ENCODE data around the gene LRTM2.

The LRTM2 gene

DNA sequence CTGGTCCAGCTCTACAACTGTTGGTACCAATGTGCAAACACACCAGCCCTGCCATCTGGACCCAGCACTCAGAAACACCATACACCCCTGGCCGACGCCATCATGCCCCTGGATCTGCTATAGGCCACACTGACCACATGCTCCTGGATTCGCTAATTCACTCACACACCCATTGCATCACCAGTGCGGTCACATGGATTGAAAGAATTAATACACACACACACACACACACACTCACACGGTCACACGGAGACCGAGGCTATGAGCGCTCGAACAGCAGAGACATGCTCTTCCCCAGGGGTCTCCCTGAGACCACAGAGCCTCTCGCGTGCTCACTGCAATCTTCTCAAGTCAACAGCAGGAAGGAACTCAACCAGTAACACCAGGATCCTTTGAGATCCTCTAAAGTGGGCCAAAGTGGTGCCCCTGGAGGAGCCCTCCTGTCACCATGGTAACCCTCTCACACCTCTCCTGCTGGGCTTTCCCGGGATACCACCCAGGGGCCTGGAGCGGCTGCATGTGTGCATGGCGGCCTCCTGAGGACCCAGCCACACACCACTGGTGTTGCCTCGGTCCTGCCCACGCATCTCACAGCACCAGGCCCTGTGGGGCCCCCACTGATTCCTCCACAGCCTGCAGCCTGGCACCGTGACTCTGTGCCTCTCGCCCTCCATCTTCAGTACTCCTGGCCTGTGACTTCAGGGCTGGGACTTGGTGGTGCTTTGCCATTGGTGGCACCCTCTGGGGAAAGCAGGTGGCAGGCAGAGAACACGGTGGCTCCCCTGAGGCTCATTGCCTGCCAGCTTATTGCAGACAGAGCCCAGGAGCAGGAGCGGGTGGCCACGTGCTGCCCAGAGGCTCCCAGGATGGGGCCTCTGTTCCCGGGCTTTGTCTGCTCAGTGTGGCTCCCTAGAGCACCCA is 15.1 kb downstream of the LRTM2 start:
- TF ChIP-seq, protein P1, sequence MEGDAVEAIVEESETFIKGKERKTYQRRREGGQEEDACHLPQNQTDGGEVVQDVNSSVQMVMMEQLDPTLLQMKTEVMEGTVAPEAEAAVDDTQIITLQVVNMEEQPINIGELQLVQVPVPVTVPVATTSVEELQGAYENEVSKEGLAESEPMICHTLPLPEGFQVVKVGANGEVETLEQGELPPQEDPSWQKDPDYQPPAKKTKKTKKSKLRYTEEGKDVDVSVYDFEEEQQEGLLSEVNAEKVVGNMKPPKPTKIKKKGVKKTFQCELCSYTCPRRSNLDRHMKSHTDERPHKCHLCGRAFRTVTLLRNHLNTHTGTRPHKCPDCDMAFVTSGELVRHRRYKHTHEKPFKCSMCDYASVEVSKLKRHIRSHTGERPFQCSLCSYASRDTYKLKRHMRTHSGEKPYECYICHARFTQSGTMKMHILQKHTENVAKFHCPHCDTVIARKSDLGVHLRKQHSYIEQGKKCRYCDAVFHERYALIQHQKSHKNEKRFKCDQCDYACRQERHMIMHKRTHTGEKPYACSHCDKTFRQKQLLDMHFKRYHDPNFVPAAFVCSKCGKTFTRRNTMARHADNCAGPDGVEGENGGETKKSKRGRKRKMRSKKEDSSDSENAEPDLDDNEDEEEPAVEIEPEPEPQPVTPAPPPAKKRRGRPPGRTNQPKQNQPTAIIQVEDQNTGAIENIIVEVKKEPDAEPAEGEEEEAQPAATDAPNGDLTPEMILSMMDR (IDR thresholded peaks at IDR 0.05) = no peak
- Histone ChIP-seq H3K27ac (no peak overlapping the region), H3K9me3 (no peaks in the 10 kb centered on the region), H3K4me1 (ENCODE audit: control insufficient read depth in 1 of 2, insufficient read depth in 1 of 2, low read depth in 1 of 2, low read length in 1 of 2) (peaks cover 3 to 6% of the 10 kb centered on the region in 2 experiments), H3K36me3 (no peaks in the 10 kb centered on the region), H3K4me3 (ENCODE audit: low read depth in 1 of 2, low read length in 1 of 2) (no peak overlapping the region), H3K27me3 (peaks cover 38% of the 10 kb centered on the region)

DNA sequence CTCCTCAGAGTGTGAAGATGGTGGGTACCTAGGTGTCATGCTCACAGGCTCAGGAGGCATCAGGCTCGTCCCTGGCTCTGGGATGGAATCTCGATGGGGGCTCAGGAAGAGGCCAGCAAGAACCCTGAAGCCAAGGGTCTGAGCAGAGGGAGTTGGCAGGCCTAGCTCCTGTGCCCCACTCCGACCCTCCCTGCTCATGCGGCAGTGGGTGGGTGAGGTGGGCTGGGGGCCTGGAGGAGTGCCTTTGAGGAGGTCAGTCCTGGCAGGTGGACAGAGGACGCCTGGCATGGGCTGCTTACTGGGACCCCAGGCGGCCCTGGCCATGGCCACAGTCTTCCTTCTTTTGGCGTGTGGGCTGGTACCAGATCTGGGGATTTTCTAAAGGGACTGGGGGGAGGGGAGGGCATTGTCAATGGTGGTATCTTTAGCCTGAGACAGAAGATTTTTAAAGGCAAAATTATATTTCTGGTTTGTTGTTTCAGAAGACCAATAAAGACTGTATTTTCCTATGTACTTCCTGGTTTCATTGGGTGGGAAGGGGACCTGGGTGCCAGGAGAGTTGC is 16.0 kb downstream of the LRTM2 start:
- no peak overlapping the region for H3K4me3 ChIP-seq (ENCODE audit: low read depth in 1 of 2, low read length in 1 of 2)
- H3K27me3 ChIP-seq = peaks cover 38% of the 10 kb centered on the region
- peaks cover 3 to 6% of the 10 kb centered on the region in 2 experiments for H3K4me1 ChIP-seq (ENCODE audit: control insufficient read depth in 1 of 2, insufficient read depth in 1 of 2, low read depth in 1 of 2, low read length in 1 of 2)
- no peaks in the 10 kb centered on the region for H3K9me3 ChIP-seq
- TF ChIP-seq, protein P1 (IDR thresholded peaks at IDR 0.05) = no peak
- no peaks in the 10 kb centered on the region for H3K36me3 ChIP-seq
- no peak overlapping the region for H3K27ac ChIP-seq

DNA sequence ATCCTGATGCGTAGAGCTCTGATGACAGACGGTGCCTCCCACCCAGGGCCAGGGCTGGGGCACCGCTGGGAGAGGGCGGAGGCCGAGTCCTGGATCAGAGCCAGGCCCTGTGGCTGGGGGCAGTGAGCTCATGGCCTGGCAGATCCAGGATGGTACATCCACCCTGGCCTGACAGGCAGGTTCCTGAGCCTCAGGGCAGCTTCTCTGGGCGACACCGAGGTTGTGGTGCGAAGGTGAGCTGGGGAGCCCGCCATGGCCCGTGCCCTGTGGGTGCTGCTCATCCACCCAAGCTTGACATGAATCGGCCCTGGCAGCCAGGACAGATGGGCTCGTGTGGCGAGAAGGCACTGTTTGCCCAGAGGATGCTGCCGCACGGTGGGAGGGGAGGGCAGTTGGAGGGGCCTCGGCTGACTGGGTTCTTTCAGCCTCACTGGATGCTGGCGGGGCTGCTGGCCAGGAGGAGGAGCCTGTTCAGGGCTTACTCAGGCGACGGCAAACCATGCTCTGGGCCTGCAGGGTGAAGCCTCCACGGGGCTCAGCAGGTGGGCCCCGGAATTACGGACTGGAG is 16.6 kb downstream of the LRTM2 start:
- TF ChIP-seq, protein P1 (IDR thresholded peaks at IDR 0.05) = no peak
- H3K27me3 ChIP-seq = peaks cover 38% of the 10 kb centered on the region
- no peak overlapping the region for H3K4me3 ChIP-seq (ENCODE audit: low read depth in 1 of 2, low read length in 1 of 2)
- no peaks in the 10 kb centered on the region for H3K36me3 ChIP-seq
- peaks cover 3 to 6% of the 10 kb centered on the region in 2 experiments for H3K4me1 ChIP-seq (ENCODE audit: control insufficient read depth in 1 of 2, insufficient read depth in 1 of 2, low read depth in 1 of 2, low read length in 1 of 2)
- no peak overlapping the region for H3K27ac ChIP-seq
- no peaks in the 10 kb centered on the region for H3K9me3 ChIP-seq

DNA sequence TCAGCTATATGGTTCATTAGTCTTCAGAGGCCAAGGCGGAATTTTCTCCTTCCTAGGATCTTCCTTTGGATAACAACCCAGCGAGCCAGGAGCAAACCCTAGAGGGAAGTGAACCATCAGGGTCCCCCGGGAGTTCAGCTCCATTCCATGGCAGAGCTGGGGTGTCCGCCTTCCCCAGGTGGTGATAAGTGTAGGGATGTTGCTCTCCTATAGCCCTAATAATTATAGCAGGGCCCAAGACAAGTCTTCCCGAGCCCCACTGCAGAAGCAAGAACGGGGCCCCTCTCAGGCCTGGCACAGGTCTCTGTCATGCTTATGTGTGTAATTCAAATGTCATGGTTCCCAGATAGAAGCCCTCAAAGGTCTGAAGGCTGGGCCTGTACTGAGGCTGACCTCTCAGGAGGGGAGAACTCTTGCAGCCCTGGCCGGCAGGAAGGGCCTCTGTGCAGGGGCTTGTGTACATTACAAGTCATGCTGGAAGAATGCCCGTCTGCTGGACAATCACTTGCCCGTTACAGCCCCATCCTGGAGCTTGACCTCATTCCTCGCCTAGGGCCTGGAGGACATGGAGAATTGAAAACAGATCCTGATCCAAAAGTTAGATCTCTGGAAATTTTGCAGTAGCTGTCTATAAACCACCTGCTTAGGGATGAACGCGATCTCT is 17.3 kb downstream of the LRTM2 start:
- TF ChIP-seq, protein P1 (IDR thresholded peaks at IDR 0.05) = no peak
- Histone ChIP-seq H3K4me1 (ENCODE audit: control insufficient read depth in 1 of 2, insufficient read depth in 1 of 2, low read depth in 1 of 2, low read length in 1 of 2) (peaks cover 3 to 6% of the 10 kb centered on the region in 2 experiments), H3K9me3 (no peaks in the 10 kb centered on the region), H3K4me3 (ENCODE audit: low read depth in 1 of 2, low read length in 1 of 2) (no peak overlapping the region), H3K36me3 (no peaks in the 10 kb centered on the region), H3K27ac (no peak overlapping the region), H3K27me3 (peaks cover 38% of the 10 kb centered on the region)

DNA sequence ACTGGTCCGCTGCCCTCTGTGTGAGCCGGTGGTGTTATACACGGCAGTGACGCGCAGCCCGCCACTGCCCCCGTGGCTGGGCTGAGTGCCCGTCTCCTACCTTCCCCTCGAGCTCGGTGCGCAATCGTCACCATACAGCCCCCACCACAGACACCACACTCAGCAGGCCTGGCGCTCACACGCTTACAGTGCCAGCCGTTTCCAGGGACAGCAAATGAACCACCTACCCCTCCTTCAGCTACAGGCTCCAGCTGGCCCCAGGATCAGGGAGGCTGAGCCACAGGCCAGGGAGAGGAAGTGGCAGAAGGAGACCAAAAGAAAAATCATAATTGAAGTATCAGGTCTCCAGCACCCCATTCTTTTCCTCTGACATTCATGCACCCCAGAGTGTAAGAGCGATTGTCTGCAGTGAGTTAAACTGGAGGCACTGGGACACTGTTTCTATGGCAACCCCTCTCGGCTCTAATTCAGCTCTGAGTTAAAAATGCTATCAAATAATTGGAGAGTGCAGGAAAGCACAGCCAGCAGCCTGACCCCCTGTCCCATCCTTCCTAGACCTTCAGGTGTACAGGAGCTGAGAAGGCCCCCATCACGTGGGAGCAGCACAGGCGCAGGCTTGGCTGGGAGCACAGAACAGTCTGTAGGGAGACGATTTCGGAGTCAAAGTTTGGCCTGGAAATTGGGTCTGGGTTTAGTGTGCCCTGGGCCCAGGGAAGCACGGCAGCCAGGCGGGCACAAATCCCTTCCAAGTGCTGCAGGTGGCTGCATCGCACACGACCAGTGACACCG is 18.0 kb downstream of the LRTM2 start:
- peaks cover 37% of the 10 kb centered on the region for H3K27me3 ChIP-seq
- H3K9me3 ChIP-seq = no peaks in the 10 kb centered on the region
- H3K4me1 ChIP-seq (ENCODE audit: control insufficient read depth in 1 of 2, insufficient read depth in 1 of 2, low read depth in 1 of 2, low read length in 1 of 2) = peaks cover 3 to 6% of the 10 kb centered on the region in 2 experiments
- TF ChIP-seq, protein P1 (IDR thresholded peaks at IDR 0.05) = no peak
- no peak overlapping the region for H3K4me3 ChIP-seq (ENCODE audit: low read depth in 1 of 2, low read length in 1 of 2)
- H3K27ac ChIP-seq = no peak overlapping the region
- H3K36me3 ChIP-seq = no peaks in the 10 kb centered on the region
